WTC11 (cell line): Measurements from ENCODE around the gene ACMSD. TPM values are rescaled to one million over a fixed set of nuclear protein-coding genes. Genes with fewer than 3 reads are reported as not detected.

Source experiments
- ATAC-seq: fragments of 200-7000 bp; cut with Tn5 transposase; 2 replicates; pipeline ENCODE4 v1.10.0; 2021; ENCODE audit warnings: mild to moderate bottlenecking, moderate library complexity
- CTCF ChIA-PET: fragments of 300-600 bp; sonication (Branson Sonifier 250); formaldehyde crosslinking; loops from one replicate; lab custom pipeline; 2021; ENCODE audit warnings: antibody characterized with exemption; lab: Charles Lee
- POLR2A ChIA-PET: fragments of 350-600 bp; sonication (Branson Sonifier 250); formaldehyde crosslinking; loops from one replicate; lab custom pipeline; 2021; ENCODE audit warnings: antibody characterized with exemption; lab: Charles Lee
- DNase-seq: peaks from one replicate; pipeline ENCODE4 v3.0.0; 2021; ENCODE audit warnings: low spot score
- H3K27ac Mint-ChIP-seq: 2 replicates; pipeline ENCODE4 v1.8.0; 2021; ENCODE audit warnings: mixed read lengths
- H3K27me3 Mint-ChIP-seq: 2 replicates; pipeline ENCODE4 v1.8.0; 2021; ENCODE audit warnings: low read depth, mild to moderate bottlenecking, moderate library complexity, mixed read lengths
- H3K36me3 Mint-ChIP-seq: 2 replicates; pipeline ENCODE4 v1.8.0; 2021; ENCODE audit warnings: mixed read lengths
- H3K4me1 Mint-ChIP-seq: 2 replicates; pipeline ENCODE4 v1.8.0; 2022; ENCODE audit warnings: mixed read lengths
- H3K4me3 Mint-ChIP-seq: 2 replicates; pipeline ENCODE4 v1.8.0; 2021; ENCODE audit warnings: mild to moderate bottlenecking, moderate library complexity, mixed read lengths
- H3K9me3 Mint-ChIP-seq: 2 replicates; pipeline ENCODE4 v1.8.0; 2021; ENCODE audit warnings: mixed read lengths
- ATF1 ChIP-seq: sonication (generic); formaldehyde crosslinking; IDR thresholded peaks from 2 replicates; pipeline ENCODE4 v1.8.1; 2023; ENCODE audit warnings: mild to moderate bottlenecking, moderate library complexity, missing genetic modification reagents
- E2F4 ChIP-seq: sonication (generic); formaldehyde crosslinking; IDR thresholded peaks from 2 replicates; pipeline ENCODE4 v1.8.1; 2022; ENCODE audit warnings: low read depth, mild to moderate bottlenecking, moderate library complexity, missing genetic modification reagents, borderline replicate concordance
- ESRRA ChIP-seq: sonication (generic); formaldehyde crosslinking; IDR thresholded peaks from 2 replicates; pipeline ENCODE4 v1.8.1; 2022; ENCODE audit warnings: mild to moderate bottlenecking, missing genetic modification reagents, borderline replicate concordance
- FOXJ3 ChIP-seq: sonication (generic); formaldehyde crosslinking; IDR thresholded peaks from 2 replicates; pipeline ENCODE4 v1.9.0; 2021; ENCODE audit warnings: missing genetic modification reagents, mild to moderate bottlenecking, borderline replicate concordance
- MXD4 ChIP-seq: fragments of 250-450 bp; sonication (Bioruptor Pico); IDR thresholded peaks from 2 replicates; pipeline ENCODE4 v1.8.0; 2021; ENCODE audit warnings: mild to moderate bottlenecking, moderate library complexity, borderline replicate concordance
- NR1H2 ChIP-seq: sonication (generic); formaldehyde crosslinking; IDR thresholded peaks from 2 replicates; pipeline ENCODE4 v1.9.0; 2021; ENCODE audit warnings: mild to moderate bottlenecking, moderate library complexity, missing genetic modification reagents
- NR2C2 ChIP-seq: sonication (generic); formaldehyde crosslinking; IDR thresholded peaks from 2 replicates; pipeline ENCODE4 v1.8.0; 2022; ENCODE audit warnings: mild to moderate bottlenecking, missing genetic modification reagents
- STAT6 ChIP-seq: sonication (generic); formaldehyde crosslinking; conservative IDR thresholded peaks from 2 replicates; pipeline ENCODE4 v1.8.1; 2023; ENCODE audit warnings: mild to moderate bottlenecking, low read depth, missing genetic modification reagents, moderate library complexity
- ZBTB43 ChIP-seq: sonication (generic); formaldehyde crosslinking; IDR thresholded peaks from 2 replicates; pipeline ENCODE4 v1.8.1; 2023; ENCODE audit warnings: mild to moderate bottlenecking, missing genetic modification reagents
- ZNF512 ChIP-seq: sonication (generic); formaldehyde crosslinking; IDR thresholded peaks from 2 replicates; pipeline ENCODE4 v1.8.1; 2022; ENCODE audit warnings: missing genetic modification reagents, borderline replicate concordance
- total RNA-seq: library from RNA; stranded (reverse); gene quantifications from 3 replicates; pipeline ENCODE4 v1.2.3, GENCODE V29; 2021
- TF ChIP-seq, protein P1 (sequence below): fragments of 250-450 bp; sonication (Bioruptor Pico); IDR thresholded peaks from 2 replicates; pipeline ENCODE4 v1.8.0; 2021; ENCODE audit warnings: mild to moderate bottlenecking
- TF ChIP-seq, protein P2 (sequence below): sonication (generic); formaldehyde crosslinking; IDR thresholded peaks from 2 replicates; pipeline ENCODE4 v1.8.1; 2023; ENCODE audit warnings: mild to moderate bottlenecking, missing genetic modification reagents, borderline replicate concordance

Gene ACMSD
- total RNA-seq, 1 experiment from 2014 or later: not detected

- Mint-ChIP-seq H3K27me3 (no peaks in the 10 kb centered on the region), H3K9me3 (peaks cover 19% of the 10 kb centered on the region), H3K36me3 (peaks cover 6% of the 10 kb centered on the region), H3K4me3 (no peak overlapping the region)
- POLR2A ChIA-PET: no interaction called here
- DNase-seq: no peak
- TF ChIP-seq STAT6 (CRISPR knock-in tag) (no peak), FOXJ3 (CRISPR knock-in tag) (no peak), NR1H2 (CRISPR knock-in tag) (no peak), E2F4 (no peak), MXD4 (CRISPR knock-in tag) (no peak), ZNF512 (CRISPR knock-in tag) (no peak), ESRRA (no peak), ATF1 (CRISPR knock-in tag) (no peak), ZBTB43 (CRISPR knock-in tag) (no peak), NR2C2 (CRISPR knock-in tag) (no peak)
- TF ChIP-seq, protein P1, sequence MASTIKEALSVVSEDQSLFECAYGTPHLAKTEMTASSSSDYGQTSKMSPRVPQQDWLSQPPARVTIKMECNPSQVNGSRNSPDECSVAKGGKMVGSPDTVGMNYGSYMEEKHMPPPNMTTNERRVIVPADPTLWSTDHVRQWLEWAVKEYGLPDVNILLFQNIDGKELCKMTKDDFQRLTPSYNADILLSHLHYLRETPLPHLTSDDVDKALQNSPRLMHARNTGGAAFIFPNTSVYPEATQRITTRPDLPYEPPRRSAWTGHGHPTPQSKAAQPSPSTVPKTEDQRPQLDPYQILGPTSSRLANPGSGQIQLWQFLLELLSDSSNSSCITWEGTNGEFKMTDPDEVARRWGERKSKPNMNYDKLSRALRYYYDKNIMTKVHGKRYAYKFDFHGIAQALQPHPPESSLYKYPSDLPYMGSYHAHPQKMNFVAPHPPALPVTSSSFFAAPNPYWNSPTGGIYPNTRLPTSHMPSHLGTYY (CRISPR knock-in tag): no peak
- TF ChIP-seq, protein P2, sequence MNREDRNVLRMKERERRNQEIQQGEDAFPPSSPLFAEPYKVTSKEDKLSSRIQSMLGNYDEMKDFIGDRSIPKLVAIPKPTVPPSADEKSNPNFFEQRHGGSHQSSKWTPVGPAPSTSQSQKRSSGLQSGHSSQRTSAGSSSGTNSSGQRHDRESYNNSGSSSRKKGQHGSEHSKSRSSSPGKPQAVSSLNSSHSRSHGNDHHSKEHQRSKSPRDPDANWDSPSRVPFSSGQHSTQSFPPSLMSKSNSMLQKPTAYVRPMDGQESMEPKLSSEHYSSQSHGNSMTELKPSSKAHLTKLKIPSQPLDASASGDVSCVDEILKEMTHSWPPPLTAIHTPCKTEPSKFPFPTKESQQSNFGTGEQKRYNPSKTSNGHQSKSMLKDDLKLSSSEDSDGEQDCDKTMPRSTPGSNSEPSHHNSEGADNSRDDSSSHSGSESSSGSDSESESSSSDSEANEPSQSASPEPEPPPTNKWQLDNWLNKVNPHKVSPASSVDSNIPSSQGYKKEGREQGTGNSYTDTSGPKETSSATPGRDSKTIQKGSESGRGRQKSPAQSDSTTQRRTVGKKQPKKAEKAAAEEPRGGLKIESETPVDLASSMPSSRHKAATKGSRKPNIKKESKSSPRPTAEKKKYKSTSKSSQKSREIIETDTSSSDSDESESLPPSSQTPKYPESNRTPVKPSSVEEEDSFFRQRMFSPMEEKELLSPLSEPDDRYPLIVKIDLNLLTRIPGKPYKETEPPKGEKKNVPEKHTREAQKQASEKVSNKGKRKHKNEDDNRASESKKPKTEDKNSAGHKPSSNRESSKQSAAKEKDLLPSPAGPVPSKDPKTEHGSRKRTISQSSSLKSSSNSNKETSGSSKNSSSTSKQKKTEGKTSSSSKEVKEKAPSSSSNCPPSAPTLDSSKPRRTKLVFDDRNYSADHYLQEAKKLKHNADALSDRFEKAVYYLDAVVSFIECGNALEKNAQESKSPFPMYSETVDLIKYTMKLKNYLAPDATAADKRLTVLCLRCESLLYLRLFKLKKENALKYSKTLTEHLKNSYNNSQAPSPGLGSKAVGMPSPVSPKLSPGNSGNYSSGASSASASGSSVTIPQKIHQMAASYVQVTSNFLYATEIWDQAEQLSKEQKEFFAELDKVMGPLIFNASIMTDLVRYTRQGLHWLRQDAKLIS (CRISPR knock-in tag): no peak
- TF ChIP-seq, all 79 proteins: peak for 0
- Mint-ChIP-seq H3K27ac (no peak overlapping the region), H3K4me1 (no peaks in the 10 kb centered on the region)
- no peak for ATAC-seq
- CTCF ChIA-PET: no interaction called here
These were observed 44.4 kb downstream of the ACMSD start for GRCh38 chr2:134882773-134883172.
